Skin epidermis (tissue), 12 donors: ENCODE results near the gene PIK3R4.

Source experiments
- H3K27ac ChIP-seq, 21 experiments: fragments of 200-600 bp; sonication (generic) in 11 of 21; one replicate each; pipeline ENCODE4 v1.5.0; 2020; ENCODE audit warnings: mild to moderate bottlenecking in 3 of 21, inconsistent platforms in 2 of 21, moderate library complexity in 2 of 21
- H3K4me3 ChIP-seq, 7 experiments: fragments of 200-600 bp; sonication (generic) in 2 of 7; one replicate each; pipeline ENCODE4 v1.5.0; 2020; ENCODE audit warnings: inconsistent platforms in 2 of 7, mild to moderate bottlenecking in 2 of 7, moderate library complexity in 1 of 7

Gene PIK3R4

DNA sequence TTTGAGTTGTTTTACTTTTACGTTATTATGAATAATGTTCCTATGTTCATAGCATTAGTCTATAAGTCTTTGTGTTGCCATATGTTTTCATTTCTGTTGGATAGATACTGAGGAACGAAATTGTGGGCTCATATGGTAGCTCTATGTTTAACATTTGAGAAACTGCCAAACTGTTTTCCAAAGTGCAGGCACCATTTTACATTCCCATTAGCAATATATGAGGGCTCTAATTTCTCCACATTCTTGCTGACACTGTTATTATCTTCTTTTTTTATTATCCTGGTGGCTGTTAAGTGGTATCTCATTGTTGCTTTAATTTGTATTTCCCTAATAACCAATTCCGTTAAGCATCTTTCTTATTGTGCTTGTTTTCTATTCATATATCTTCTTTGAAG lies 1.8 kb upstream of the PIK3R4 start:
- H3K4me3 ChIP-seq = peak overlapping the region in 6 of 7 experiments; percentile 65 to 94 (median 80)
- peak overlapping the region in 15 of 21 experiments; percentile 70 to 95 (median 92) for H3K27ac ChIP-seq

DNA sequence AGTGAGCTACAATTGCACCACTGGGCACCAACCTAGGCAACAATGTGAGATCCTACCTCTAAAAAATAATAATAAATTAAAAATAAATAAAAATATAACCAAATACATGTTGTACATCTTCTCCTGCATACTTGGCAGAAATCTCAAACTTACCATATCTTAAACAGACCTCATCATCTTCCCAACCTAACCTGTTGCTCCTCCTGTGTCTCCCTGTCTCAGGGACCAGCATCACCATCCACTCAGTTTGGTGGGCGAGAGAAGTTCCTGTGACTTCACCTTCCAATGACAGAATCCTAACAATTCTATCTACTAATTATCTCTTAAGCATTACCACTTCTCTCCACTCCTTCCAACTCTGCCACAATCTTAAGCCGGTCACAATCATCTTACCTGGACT lies 3.3 kb downstream of the PIK3R4 start:
- Histone ChIP-seq H3K27ac (no peak overlapping the region), H3K4me3 (no peak overlapping the region)

DNA sequence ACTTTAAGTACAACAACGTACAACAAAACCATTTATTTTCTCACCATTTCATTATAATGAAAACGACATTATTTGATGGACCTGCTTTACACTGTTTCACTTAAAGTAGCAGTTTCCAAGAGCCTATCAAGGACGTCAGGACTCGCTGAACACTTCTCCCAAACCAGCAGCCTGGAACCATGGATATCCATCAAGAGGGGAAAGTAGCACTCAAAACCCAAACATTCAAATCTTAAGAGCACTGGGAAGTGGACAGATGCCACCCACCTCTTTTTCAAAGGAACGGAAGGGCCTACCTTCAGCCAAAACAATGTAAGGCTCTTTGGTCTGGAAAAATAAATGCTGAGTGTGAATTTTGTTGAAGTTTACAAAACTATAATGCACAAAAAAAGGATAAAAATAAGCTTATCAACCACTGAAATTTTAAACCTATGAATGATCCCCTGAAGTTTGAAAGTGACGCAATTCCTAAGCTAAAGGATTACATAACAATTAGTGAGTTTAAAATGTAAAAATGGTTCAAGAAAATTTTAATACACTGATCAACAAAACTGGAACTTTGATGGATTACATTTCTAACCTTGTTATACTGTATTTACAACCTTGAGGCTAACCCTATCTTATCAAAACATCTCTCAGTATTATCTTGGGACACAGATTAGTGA lies 4.6 kb downstream of the PIK3R4 start:
- H3K27ac ChIP-seq = no peak overlapping the region
- no peak overlapping the region for H3K4me3 ChIP-seq

DNA sequence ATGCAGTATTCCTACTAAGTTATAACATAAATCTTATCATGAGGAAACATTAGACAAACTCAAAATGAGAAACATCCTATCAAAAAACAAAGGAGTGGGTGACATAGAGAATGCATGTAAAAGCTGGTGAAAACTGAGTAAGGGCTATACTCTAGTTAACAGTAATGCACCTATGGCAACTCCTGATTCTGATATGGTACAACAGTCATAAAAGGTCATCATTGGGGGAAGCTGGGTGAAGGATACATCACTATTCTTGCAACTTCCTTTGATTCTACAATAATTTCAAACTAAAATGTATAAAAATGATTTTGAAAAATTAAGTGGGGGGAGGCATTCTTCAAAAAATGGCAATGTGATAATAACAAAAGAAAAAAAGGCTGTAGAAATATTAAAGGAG lies 6.8 kb downstream of the PIK3R4 start:
- H3K4me3 ChIP-seq = no peak overlapping the region
- no peak overlapping the region for H3K27ac ChIP-seq

DNA sequence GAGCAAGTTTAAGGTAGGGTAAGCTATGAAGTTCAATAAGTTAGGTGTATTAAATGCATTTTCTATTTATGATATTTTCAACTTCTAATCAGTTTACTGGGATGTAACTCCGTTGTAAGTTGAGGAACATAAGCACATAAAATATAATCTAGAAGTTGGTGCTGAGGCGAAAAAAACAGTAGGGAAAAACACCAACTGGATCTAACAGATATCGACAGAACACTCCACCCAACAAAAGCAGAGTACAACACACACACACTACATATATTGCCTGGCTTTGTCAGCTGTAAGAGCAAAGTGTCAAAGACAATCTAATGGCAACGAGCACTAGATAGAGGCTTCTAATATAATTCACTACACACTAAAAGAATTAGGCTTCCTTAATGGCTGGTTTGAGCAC lies 8.4 kb downstream of the PIK3R4 start:
- Histone ChIP-seq H3K4me3 (no peak overlapping the region), H3K27ac (no peak overlapping the region)

DNA sequence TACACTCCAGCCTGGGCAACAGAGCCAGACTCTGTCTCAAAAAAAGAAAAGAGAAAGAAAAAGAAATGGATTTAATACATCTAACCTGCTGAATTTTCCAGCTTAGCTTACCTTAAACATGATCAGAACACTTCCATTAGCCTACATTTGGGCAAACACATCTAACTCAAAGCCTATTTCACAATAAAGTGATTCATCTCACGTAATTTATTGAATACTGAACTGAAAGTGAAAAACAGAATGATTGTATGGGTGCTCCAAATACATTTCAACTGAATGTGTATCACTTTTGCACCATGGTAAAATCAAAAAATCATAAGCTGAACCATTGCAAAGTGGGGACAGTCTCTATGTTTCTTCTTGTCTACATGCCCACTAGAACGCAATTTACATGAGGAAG lies 9.0 kb downstream of the PIK3R4 start:
- no peak overlapping the region for H3K4me3 ChIP-seq
- H3K27ac ChIP-seq = no peak overlapping the region

DNA sequence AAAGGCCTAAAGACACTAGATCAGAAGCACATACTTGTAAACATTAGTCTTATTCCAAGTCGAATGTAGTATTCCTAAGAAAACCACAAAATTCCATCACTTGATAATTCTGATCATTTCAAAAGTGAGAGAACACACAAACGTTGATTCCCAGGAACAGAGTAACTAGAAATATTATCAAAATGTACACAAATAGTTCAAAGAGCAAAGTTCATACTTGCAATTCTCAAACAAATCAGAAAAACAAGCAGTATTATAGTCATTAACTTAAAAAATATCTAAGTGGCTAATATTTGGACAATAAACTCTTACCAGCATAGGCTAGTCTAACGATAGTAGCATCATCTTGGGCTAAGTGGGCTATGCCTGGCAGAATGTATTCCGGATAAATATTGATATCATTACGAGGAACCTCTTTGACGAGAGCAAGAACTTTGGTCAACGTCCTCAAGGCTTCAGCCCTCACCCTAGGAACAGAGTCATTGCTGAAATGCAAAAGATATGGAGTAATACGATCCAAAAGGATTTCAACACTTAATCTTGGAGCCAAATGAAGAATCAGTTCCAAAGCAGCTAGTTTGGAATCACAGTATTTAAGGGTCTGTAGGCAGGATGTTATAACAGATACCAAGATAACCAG lies 13.3 kb downstream of the PIK3R4 start:
- Histone ChIP-seq H3K27ac (no peak overlapping the region), H3K4me3 (no peak overlapping the region)

DNA sequence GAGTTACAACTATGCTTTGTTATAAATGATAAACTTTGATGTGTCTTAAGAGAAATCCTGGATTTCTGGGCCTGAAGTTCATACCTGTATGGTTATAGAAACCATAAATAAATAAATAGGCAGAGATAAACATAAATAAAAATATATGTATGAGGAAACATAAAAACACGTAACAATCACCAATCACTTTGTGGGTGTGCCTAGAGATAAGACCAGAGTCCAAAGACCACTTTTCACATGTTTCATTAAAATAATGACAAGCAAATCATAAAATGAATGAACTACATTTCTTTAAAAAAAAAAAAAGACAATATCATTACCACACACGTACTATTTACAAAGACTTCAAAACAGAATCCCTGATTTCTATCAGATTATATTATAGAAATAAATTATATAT lies 14.1 kb downstream of the PIK3R4 start:
- Histone ChIP-seq H3K27ac (no peak overlapping the region), H3K4me3 (no peak overlapping the region)

DNA sequence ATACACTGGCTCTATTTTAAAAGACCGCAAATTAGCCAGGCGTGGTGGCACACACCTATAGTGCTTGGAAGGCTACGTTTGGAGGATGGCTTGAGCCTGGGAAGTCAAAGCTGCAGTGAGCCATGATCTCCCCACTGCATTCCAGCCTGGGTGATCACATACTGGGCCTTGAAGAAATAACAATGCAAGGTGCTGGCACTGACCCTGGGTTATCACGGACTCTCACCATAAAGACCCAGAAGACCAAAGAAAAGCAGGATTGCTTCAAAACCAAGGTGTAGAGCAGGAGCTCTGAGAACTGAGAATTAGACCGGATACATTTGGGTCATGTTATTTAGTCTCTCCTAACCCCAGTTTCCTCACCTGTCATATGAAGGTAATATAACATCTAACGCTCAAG lies 14.8 kb downstream of the PIK3R4 start:
- H3K27ac ChIP-seq = no peak overlapping the region
- no peak overlapping the region for H3K4me3 ChIP-seq

DNA sequence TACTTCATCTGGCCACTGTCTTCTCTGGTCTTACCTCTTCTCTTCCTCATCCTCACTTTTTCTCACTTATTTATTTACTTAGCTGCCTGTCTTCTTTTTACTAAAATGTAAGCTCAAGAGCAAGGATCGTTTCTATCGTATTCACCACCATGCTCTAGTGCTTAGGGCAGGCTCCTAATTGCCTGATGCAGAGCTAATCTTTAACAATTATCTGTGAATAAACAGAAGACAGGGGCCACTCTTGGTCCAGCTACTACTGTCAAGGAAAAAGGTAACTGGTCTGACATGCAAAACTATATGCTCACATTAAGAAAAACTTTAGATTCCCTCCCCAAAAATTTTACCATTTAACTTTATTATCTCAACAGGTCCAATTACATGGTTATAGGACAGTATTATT lies 17.5 kb downstream of the PIK3R4 start:
- no peak overlapping the region for H3K4me3 ChIP-seq
- H3K27ac ChIP-seq = no peak overlapping the region

DNA sequence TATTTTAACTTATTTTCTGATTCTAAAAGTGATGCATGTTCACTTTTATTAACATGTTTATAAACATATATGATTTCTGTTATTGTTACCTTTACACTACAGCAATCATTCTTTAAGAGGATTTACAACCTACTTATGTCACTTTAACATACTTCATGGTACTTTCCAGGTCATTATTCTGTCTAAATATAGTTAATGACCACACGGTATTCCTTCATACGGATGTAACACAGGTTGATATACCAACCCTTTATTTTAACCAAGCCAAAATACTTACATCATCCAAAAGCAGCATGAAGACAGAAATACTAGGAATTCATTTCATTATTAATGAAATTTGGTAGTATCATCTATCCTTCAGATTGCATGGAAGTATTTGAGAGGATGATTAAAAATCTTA lies 18.6 kb downstream of the PIK3R4 start:
- Histone ChIP-seq H3K27ac (no peak overlapping the region), H3K4me3 (no peak overlapping the region)

DNA sequence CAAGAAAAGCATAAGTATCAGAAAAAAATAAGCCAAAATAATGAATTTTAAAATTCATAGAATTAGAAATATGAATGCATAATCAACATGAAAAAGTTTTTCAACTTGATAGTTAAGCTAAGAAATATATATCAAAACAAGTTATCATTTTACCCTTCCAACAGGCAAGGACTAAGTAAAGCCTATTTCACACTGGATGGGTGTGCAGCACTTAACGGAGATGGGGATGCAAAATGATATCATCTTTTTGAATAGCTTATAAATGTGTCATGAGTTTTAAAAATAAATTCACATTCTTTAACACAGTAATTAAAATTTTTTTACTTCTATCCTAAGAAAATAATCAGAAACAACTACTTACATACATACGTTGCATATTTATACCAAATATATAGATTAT lies 20.9 kb downstream of the PIK3R4 start:
- Histone ChIP-seq H3K4me3 (no peak overlapping the region), H3K27ac (no peak overlapping the region)

DNA sequence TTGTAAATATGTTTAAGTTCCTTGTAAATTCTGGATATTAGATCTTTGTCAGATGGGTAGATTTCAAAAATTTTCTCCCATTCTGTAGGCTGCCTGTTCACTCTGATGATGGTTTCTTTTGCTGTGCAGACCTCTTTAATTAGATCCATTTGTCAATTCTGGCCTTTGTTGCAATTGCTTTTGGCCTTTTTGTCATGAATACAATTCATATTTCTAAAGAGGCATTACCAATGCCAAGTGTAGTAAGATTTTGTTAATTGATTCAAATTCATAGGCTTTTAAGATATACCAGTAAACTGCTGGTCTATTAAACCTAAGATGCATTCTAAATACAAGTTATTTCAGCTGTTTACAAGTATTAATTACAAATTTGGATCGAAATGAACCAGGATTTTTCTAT lies 31.0 kb downstream of the PIK3R4 start:
- Histone ChIP-seq H3K27ac (no peak overlapping the region), H3K4me3 (no peak overlapping the region)

DNA sequence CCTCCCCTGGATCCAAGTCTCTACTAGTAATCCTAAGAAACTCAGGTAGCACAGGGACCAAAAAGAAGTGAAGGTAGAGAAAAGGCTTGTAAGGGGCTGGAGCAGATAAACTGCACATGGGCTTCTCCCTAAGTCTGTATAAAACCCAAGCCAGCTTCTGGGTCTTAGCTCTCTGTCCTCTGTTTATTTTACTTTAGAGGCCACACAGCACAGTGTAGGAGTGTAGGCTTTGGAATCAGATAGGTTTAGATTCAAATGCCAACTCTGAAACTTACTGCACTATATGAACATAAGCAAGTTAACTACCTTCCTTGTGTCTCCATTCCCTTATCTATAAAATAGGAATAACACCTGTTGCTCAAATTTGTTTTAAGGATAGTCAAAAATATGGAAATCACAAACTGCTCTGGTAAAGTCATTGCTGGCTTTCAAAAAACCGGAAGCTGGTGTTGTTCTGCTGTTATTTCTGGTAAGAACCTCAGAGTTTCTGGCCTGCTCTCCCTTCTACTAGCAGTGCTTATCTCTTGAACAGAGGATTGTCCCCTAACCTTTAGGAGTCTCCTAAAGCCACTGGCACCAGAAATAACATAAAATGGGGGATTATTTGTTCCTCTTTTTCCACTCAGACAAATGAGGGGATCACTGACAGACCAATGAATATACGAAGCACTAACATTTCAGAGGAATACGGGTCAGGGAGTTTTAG lies 33.8 kb downstream of the PIK3R4 start:
- H3K4me3 ChIP-seq = no peak overlapping the region
- H3K27ac ChIP-seq = no peak overlapping the region

DNA sequence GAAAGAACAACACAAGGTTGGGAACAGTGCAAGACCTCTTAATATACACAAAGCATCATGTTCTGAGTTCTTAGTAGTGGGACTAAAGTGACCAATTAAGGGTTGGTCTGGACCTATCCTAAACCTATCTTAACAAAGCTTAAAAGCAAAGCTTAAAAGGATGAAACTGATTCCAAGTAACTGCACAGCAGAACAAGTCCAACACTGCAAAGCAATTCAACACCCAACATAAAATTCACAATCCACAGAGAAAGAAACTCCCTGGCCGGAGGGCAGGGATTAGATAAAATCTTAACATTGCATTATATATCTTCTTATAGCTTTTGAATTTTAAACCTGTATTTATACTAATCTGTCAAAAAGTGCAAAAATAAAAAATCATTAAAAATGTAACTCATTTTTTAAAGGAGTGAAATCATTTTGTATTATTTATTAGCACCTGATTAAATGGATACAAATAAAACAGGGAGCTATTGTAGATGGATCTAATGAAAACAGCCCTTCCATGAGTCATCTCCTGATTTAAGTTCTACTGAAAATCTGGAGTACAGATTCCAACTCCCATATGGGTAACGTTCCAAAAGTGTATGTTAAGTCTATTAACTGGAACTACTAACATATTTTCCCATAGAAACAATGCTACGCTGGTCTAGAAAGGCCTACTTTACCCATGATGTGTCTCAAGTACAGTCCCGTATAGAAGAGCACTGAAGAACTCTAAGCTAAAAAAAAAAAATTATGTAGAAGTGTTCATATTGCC lies 34.9 kb downstream of the PIK3R4 start:
- Histone ChIP-seq H3K4me3 (no peak overlapping the region), H3K27ac (no peak overlapping the region)

DNA sequence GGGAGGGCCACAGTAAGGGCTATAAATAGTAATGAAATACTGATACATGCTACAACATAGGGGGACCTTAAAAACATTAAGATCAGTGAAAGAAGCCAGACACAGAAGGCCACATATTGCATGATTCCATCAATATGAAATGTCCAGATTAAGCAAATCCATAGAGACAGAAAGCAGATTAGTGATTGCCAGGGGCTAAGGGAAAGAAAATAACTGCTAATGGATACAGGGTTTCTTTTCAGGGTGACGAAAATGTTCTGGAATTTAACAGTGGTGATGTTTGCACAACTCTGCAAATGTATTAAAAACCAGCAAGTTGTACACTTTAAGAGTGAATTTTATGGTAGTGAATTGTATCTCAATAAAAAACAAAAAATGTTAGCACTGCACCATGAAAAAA lies 37.0 kb downstream of the PIK3R4 start:
- no peak overlapping the region for H3K4me3 ChIP-seq
- H3K27ac ChIP-seq = no peak overlapping the region

DNA sequence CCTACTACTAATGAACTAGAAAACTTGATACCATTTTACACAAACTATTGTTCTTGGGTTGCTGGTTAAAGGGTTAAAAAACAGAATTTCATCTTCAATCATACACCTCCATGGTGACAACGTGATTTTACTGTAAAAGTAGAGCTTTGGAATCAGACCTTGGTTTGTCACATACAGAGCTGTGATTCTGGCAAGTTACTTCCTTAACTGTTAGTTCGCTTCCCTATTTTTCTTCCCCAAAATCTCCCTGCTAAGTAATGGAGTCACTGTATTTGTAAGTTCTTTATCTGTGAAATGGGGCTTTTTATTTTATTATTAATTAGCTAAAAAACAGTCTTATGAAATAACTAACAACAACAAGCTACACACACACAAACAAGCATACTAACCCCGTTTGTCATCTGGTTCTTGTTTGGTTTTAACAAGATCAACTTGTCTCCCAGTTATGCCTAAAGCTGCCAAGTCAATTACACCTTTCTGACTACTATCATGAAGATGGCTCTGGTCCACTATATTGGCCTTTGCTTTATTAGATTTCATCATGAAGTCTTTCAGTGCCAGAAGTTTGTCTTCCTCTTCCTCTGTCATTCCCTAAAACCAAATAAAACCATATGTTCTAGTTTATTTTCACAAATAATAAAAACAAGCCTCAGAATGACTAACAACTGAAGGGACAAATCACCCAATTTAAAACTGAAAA lies 38.6 kb downstream of the PIK3R4 start:
- H3K27ac ChIP-seq = no peak overlapping the region
- H3K4me3 ChIP-seq = no peak overlapping the region

DNA sequence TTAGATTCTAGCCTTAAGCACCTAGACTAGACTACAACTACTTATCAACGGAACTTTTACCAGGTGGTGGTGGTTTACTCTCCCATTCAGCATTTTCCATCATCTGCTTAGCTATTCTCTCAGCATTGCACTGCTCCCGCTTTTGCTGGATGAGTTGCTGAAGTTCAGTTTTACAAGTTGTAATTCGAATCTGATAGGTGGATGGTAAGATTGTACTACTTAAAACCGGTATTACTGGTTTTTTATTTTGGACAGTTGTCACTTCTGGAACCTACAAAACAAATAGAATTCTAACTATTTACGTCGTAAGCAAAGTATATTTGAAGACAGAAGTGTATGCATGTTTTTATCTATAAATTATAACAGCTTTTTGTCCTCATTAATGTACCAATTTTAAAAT lies 41.1 kb downstream of the PIK3R4 start:
- H3K4me3 ChIP-seq = no peak overlapping the region
- H3K27ac ChIP-seq = no peak overlapping the region

DNA sequence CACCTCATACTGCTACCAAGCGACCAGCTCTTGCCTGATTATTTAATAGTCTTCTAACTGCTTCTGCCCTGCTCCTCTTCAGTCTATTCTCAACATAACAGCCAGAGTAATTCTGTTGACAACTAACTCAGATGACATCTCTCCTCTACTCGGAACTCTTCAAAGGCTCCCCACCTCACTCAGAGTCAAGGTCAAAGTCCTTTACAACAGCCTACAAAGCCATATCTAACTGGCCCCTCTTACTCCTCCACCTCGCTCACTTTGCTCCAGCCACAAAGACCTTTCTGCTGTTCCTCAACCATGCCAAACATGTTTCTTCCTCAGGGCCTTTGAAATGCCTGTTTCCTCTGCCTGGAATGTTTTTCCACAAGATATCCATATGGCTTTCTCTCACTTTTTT lies 43.6 kb downstream of the PIK3R4 start:
- Histone ChIP-seq H3K27ac (no peak overlapping the region), H3K4me3 (no peak overlapping the region)

DNA sequence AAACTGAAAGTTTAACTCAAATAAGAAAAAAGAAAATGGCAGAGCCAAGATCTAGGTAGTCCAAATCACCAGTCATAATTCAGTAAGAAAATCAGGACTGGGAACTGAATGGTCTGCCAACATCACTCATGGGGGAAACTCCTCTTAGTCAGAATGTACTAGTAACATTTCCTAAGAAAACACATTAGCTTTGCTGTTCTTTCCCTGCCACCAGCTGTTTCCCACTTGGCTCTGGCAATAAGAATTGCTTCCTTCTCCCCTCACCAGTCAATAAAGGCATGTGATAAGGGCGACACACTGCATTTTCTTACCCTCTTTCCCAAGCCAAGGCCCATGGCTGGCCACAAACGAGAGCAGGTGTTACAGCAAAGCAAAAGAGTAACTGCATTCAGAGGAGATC lies 46.1 kb downstream of the PIK3R4 start:
- Histone ChIP-seq H3K27ac (no peak overlapping the region), H3K4me3 (no peak overlapping the region)
